ENCODE data around the gene FBXL13. TPM values are rescaled to one million over a fixed set of nuclear protein-coding genes. Genes with fewer than 3 reads are reported as not detected.
"Not testable (repeated sequence)": the region's sequence is repeated elsewhere in the genome, so short reads cannot be mapped to it uniquely, and the experiment has no call there.

Gene FBXL13
- total and polyA plus RNA-seq, 4 donors: 1.00 to 2.6 (median 1.4) TPM; not detected in 1

GRCh38 chr7:103115771-103116170, 41.2 kb upstream of the FBXL13 start:
- DNase-seq (no peak), ATAC-seq (ENCODE audit: low FRiP score) (no peak)
- Histone ChIP-seq H3K27me3 (ENCODE audit: control insufficient read depth in 1 of 2, insufficient read depth in 2 of 2, low read length in 1 of 2) (no peaks in the 10 kb centered on the region), H3K4me3 (ENCODE audit: low read length in 2 of 2) (no peak overlapping the region), H3K36me3 (ENCODE audit: control insufficient read depth in 1 of 2, insufficient read depth in 2 of 2, low read length in 1 of 2) (peaks cover 0 to 3% of the 10 kb centered on the region in 2 donors), H3K9me3 (ENCODE audit: control insufficient read depth, low read length) (no peaks in the 10 kb centered on the region), H3K4me1 (ENCODE audit: control insufficient read depth in 1 of 2, insufficient read depth in 2 of 2, low read length in 2 of 2) (peaks cover 1 to 5% of the 10 kb centered on the region in 2 donors), H3K27ac (ENCODE audit: low read depth in 1 of 2, low read length in 2 of 2) (no peak overlapping the region)
- intact Hi-C loops (cut with DNase I): no loop called here
- 97% methylated on average over 4 of the region's 4 CpGs for WGBS, 2 donors

- H3K4me1 ChIP-seq (ENCODE audit: control insufficient read depth in 1 of 2, insufficient read depth in 2 of 2, low read length in 2 of 2): peaks cover 0 to 2% of the 10 kb centered on the region in 2 donors
- DNase-seq (no peak), ATAC-seq (ENCODE audit: low FRiP score) (no peak)
- intact Hi-C loops (cut with DNase I): no loop called here
- 88 to 100% methylated on average over 1 of the region's 1 CpG for WGBS, 2 donors
- no peak overlapping the region for H3K4me3 ChIP-seq (ENCODE audit: low read length in 2 of 2)
- H3K36me3 ChIP-seq (ENCODE audit: control insufficient read depth in 1 of 2, insufficient read depth in 2 of 2, low read length in 1 of 2): peaks cover 0 to 3% of the 10 kb centered on the region in 2 donors
- H3K9me3 ChIP-seq (ENCODE audit: control insufficient read depth, low read length): no peaks in the 10 kb centered on the region
- H3K27ac ChIP-seq (ENCODE audit: low read depth in 1 of 2, low read length in 2 of 2): no peak overlapping the region
- H3K27me3 ChIP-seq (ENCODE audit: control insufficient read depth in 1 of 2, insufficient read depth in 2 of 2, low read length in 1 of 2): no peaks in the 10 kb centered on the region
Observed at GRCh38 chr7:103114576-103115008, 40.0 kb upstream of the FBXL13 start.

- Histone ChIP-seq H3K9me3 (ENCODE audit: control insufficient read depth, low read length) (no peaks in the 10 kb centered on the region), H3K36me3 (ENCODE audit: control insufficient read depth in 1 of 2, insufficient read depth in 2 of 2, low read length in 1 of 2) (peaks cover 0 to 3% of the 10 kb centered on the region in 2 donors), H3K27ac (ENCODE audit: low read depth in 1 of 2, low read length in 2 of 2) (no peak overlapping the region), H3K4me3 (ENCODE audit: low read length in 2 of 2) (no peak overlapping the region), H3K27me3 (ENCODE audit: control insufficient read depth in 1 of 2, insufficient read depth in 2 of 2, low read length in 1 of 2) (no peaks in the 10 kb centered on the region), H3K4me1 (ENCODE audit: control insufficient read depth in 1 of 2, insufficient read depth in 2 of 2, low read length in 2 of 2) (no peaks in the 10 kb centered on the region)
- WGBS, 2 donors: 80 to 90% methylated on average over 2 of the region's 2 CpGs
- intact Hi-C loops (cut with DNase I): no loop called here
- ATAC-seq (ENCODE audit: low FRiP score) (no peak), DNase-seq (no peak)
Observed at GRCh38 chr7:103113164-103113563, 38.6 kb upstream of the FBXL13 start.

DNA sequence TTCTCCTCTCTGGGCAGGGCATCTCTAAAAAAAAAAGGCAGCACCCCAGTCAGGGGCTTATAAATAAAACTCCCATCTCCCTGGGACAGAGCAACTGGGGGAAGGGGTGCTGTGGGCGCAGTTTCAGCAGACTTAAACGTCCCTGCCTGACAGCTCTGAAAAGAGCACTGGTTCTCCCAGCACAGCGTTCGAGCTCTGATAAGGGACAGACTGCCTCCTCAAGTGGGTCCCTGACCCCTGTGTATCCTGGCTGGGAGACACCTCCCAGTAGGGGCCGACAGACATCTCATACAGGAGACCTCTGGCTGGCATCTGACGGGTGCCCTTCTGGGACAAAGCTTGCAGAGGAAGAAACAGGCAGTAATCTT, 32.1 kb upstream of the FBXL13 start:
- H3K27ac ChIP-seq (ENCODE audit: low read depth in 1 of 2, low read length in 2 of 2); H3K4me3 ChIP-seq (ENCODE audit: low read length in 2 of 2); intact Hi-C loops (cut with DNase I); H3K4me1 ChIP-seq (ENCODE audit: control insufficient read depth in 1 of 2, insufficient read depth in 2 of 2, low read length in 2 of 2); ATAC-seq (ENCODE audit: low FRiP score); H3K9me3 ChIP-seq (ENCODE audit: control insufficient read depth, low read length); H3K36me3 ChIP-seq (ENCODE audit: control insufficient read depth in 1 of 2, insufficient read depth in 2 of 2, low read length in 1 of 2); H3K27me3 ChIP-seq (ENCODE audit: control insufficient read depth in 1 of 2, insufficient read depth in 2 of 2, low read length in 1 of 2); DNase-seq: not testable (repeated sequence)
- WGBS, 2 donors: 54 to 56% methylated on average over 6 of the region's 6 CpGs

DNA sequence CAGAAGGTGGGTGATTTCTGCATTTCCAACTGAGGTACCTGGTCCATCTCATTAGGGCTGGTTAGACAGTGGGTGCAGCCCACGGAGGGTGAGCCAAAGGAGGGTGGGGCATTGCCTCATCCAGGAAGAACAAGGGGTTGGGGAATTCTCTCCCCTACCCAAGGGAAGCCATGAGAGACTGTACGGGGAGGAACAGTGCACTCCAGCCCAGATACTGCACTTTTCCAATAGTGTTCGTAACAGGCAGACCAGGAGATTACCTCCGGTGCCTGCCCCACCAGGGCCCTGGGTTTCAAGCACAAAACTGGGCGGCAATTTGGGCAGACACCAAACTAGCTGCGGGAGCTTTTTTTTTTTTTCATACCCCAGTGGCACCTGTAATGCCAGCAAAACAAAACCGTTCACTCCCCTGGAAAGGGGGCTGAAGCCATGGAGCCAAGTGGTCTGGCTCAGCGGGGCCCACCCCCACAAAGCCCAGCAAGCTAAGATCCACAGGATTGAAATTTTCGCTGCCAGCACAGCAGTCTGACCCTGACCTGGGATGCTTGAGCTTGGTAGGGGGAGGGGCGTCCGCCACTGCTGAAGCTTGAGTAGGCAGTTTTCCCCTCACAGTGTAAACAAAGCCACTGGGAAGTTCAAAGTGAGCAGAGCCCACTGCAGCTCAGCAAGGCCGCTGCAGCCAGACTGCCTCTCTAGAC, 31.6 kb upstream of the FBXL13 start:
- Histone ChIP-seq H3K4me1 (ENCODE audit: control insufficient read depth in 1 of 2, insufficient read depth in 2 of 2, low read length in 2 of 2) (peaks cover 0 to 2% of the 10 kb centered on the region in 2 donors), H3K9me3 (ENCODE audit: control insufficient read depth, low read length) (no peaks in the 10 kb centered on the region), H3K36me3 (ENCODE audit: control insufficient read depth in 1 of 2, insufficient read depth in 2 of 2, low read length in 1 of 2) (peaks cover 3% of the 10 kb centered on the region in 2 donors), H3K27me3 (ENCODE audit: control insufficient read depth in 1 of 2, insufficient read depth in 2 of 2, low read length in 1 of 2) (no peaks in the 10 kb centered on the region), H3K4me3 (ENCODE audit: low read length in 2 of 2) (no peak overlapping the region), H3K27ac (ENCODE audit: low read depth in 1 of 2, low read length in 2 of 2) (no peak overlapping the region)
- 66 to 71% methylated on average over 12 of the region's 12 CpGs for WGBS, 2 donors
- ATAC-seq (ENCODE audit: low FRiP score): no peak
- intact Hi-C loops (cut with DNase I): no loop called here
- no peak for DNase-seq

DNA sequence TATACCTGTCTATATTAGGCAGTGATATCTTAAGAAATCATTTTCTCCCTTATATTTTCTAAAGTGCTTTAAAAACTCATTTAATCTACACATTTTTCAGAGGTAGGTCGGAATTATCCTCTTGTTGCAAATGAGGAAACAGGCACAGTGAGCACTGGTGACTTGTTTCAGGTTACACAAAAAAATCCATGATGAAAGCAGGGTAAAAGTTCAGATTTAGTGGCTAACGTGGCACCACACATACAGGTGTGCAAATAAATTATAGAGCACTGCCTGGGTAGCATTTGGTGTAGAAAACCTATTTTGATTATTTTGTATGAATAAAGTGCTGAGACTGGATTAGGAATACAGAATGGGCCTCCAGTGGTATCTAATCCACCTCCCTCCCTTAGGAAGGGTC, 26.9 kb upstream of the FBXL13 start:
- H3K9me3 ChIP-seq (ENCODE audit: control insufficient read depth, low read length): no peaks in the 10 kb centered on the region
- 41 to 45% methylated on average over 2 of the region's 2 CpGs for WGBS, 2 donors
- H3K27me3 ChIP-seq (ENCODE audit: control insufficient read depth in 1 of 2, insufficient read depth in 2 of 2, low read length in 1 of 2): no peaks in the 10 kb centered on the region
- H3K27ac ChIP-seq (ENCODE audit: low read depth in 1 of 2, low read length in 2 of 2): no peak overlapping the region
- peaks cover 5% of the 10 kb centered on the region in 2 donors for H3K36me3 ChIP-seq (ENCODE audit: control insufficient read depth in 1 of 2, insufficient read depth in 2 of 2, low read length in 1 of 2)
- no peak overlapping the region for H3K4me3 ChIP-seq (ENCODE audit: low read length in 2 of 2)
- no peak for ATAC-seq (ENCODE audit: low FRiP score)
- intact Hi-C loops (cut with DNase I): no loop called here
- no peak for DNase-seq
- peaks cover 0 to 2% of the 10 kb centered on the region in 2 donors for H3K4me1 ChIP-seq (ENCODE audit: control insufficient read depth in 1 of 2, insufficient read depth in 2 of 2, low read length in 2 of 2)

DNA sequence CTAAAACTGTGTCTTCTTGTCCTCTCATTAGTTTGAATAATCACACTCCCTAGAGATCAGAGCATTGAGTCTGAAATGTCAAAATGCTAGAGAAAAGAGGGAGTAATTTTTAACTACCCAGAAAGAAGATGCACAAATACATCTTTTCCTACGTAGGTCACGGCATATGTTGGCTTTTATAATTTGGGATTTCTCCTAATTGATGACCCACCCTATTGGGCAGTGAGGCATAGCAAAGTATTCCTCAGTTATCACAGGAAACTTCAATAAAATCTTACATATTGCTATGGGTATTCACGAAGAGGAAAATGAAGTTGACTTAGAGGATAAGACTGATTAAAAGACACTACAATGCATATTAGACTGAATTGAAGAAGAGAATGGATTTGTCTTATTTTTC, 25.8 kb upstream of the FBXL13 start:
- no peak for DNase-seq
- WGBS, 2 donors: 55 to 61% methylated on average over 3 of the region's 3 CpGs
- no peak overlapping the region for H3K27ac ChIP-seq (ENCODE audit: low read depth in 1 of 2, low read length in 2 of 2)
- peaks cover 0 to 2% of the 10 kb centered on the region in 2 donors for H3K4me1 ChIP-seq (ENCODE audit: control insufficient read depth in 1 of 2, insufficient read depth in 2 of 2, low read length in 2 of 2)
- H3K27me3 ChIP-seq (ENCODE audit: control insufficient read depth in 1 of 2, insufficient read depth in 2 of 2, low read length in 1 of 2): no peaks in the 10 kb centered on the region
- peaks cover 5% of the 10 kb centered on the region in 2 donors for H3K36me3 ChIP-seq (ENCODE audit: control insufficient read depth in 1 of 2, insufficient read depth in 2 of 2, low read length in 1 of 2)
- no peak overlapping the region for H3K4me3 ChIP-seq (ENCODE audit: low read length in 2 of 2)
- ATAC-seq (ENCODE audit: low FRiP score): no peak
- H3K9me3 ChIP-seq (ENCODE audit: control insufficient read depth, low read length): no peaks in the 10 kb centered on the region
- intact Hi-C loops (cut with DNase I): no loop called here

GRCh38 chr7:103097041-103097440, 22.4 kb upstream of the FBXL13 start:
- intact Hi-C loops (cut with DNase I): no loop called here
- H3K36me3 ChIP-seq (ENCODE audit: control insufficient read depth in 1 of 2, insufficient read depth in 2 of 2, low read length in 1 of 2): peaks cover 2 to 4% of the 10 kb centered on the region in 2 donors
- DNase-seq: no peak
- no peaks in the 10 kb centered on the region for H3K27me3 ChIP-seq (ENCODE audit: control insufficient read depth in 1 of 2, insufficient read depth in 2 of 2, low read length in 1 of 2)
- H3K4me3 ChIP-seq (ENCODE audit: low read length in 2 of 2): no peak overlapping the region
- 89 to 90% methylated on average over 2 of the region's 2 CpGs for WGBS, 2 donors
- no peaks in the 10 kb centered on the region for H3K9me3 ChIP-seq (ENCODE audit: control insufficient read depth, low read length)
- H3K27ac ChIP-seq (ENCODE audit: low read depth in 1 of 2, low read length in 2 of 2): no peak overlapping the region
- H3K4me1 ChIP-seq (ENCODE audit: control insufficient read depth in 1 of 2, insufficient read depth in 2 of 2, low read length in 2 of 2): no peaks in the 10 kb centered on the region
- no peak for ATAC-seq (ENCODE audit: low FRiP score)

- DNase-seq; H3K36me3 ChIP-seq (ENCODE audit: control insufficient read depth in 1 of 2, insufficient read depth in 2 of 2, low read length in 1 of 2); ATAC-seq (ENCODE audit: low FRiP score): not testable (repeated sequence)
Observed at GRCh38 chr7:103095558-103095957, 21.0 kb upstream of the FBXL13 start.

More at GRCh38 chr7:103095558-103095957, 21.0 kb upstream of the FBXL13 start:
- H3K4me3 ChIP-seq (ENCODE audit: low read length in 2 of 2); intact Hi-C loops (cut with DNase I); H3K27me3 ChIP-seq (ENCODE audit: control insufficient read depth in 1 of 2, insufficient read depth in 2 of 2, low read length in 1 of 2); H3K9me3 ChIP-seq (ENCODE audit: control insufficient read depth, low read length); H3K27ac ChIP-seq (ENCODE audit: low read depth in 1 of 2, low read length in 2 of 2); H3K4me1 ChIP-seq (ENCODE audit: control insufficient read depth in 1 of 2, insufficient read depth in 2 of 2, low read length in 2 of 2): not testable (repeated sequence)
- 98 to 99% methylated on average over 2 of the region's 2 CpGs for WGBS, 2 donors

Data from aorta (tissue), 5 donors.